ENCODE results near the gene CHEK1. TPM values are rescaled to one million over a fixed set of nuclear protein-coding genes. Genes with fewer than 3 reads are reported as not detected.
"Not testable (repeated sequence)": the region's sequence is repeated elsewhere in the genome, so short reads cannot be mapped to it uniquely, and the experiment has no call there.

CHEK1 gene
- total RNA-seq = 10 to 100 TPM in 1 of 5 experiments, 1 to 10 TPM in 4; 2.2 to 62.6 (median 7.5) TPM
- 1 to 10 TPM; 1.2 to 1.7 TPM for polyA plus RNA-seq
- 3.5 reads per million, percentile 18 among the genes with 10 or more reads in this experiment for total RNA-seq

DNA sequence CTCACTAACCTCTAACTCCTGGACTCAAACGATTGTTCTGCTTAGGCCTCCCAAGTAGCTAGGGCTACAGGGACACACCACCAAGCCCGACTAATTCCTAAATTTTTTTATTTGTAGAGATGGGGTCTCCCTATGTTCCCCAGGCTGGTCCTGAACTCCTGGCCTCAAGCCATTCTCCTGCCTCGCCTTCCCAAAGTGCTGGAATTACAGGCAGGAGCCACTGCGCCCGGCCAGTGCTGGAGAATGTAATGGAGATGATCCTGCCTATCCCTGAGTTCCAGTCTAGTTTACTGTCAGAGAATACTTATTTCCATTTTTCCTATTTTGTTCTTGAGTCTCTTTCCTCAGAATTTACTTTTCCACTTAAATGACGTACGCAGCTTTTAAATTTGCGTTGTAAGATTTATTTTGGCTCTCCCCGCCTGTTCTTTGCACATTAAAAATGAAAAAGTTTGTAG lies at the start of gene CHEK1:
TSS of gene CHEK1 (plus strand) at position 408 of the 458 bp plus-strand sequence. CDS start 1,606 bp downstream, outside the sequence.
- Histone ChIP-seq H3K27ac (ENCODE audit: low read depth, low read length) (peak within 1 kb of the TSS; percentile 96), H3K36me3 (ENCODE audit: control insufficient read depth in 2 of 3, insufficient read depth in 3 of 3, low read length in 3 of 3) (peaks cover 3 to 29% (median 11%) of the 10 kb centered on the region in 3 experiments), H3K4me3 (ENCODE audit: low read length) (peak within 1 kb of the TSS; percentile 91), H3K4me1 (ENCODE audit: control insufficient read depth in 2 of 2, insufficient read depth in 2 of 2, low read length in 2 of 2) (peaks cover 0 to 5% of the 10 kb centered on the region in 2 donors), H3K27me3 (ENCODE audit: control insufficient read depth in 2 of 2, insufficient read depth in 2 of 2, low read length in 2 of 2) (no peaks in the 10 kb centered on the region), H3K9me3 (ENCODE audit: control insufficient read depth in 2 of 3, low read length in 3 of 3) (no peaks in the 10 kb centered on the region)
- CTCF ChIA-PET = no interaction called here
- peaks cover 13 to 42% (median 15%) of the 10 kb centered on the region in 7 donors for H3K4me1 Mint-ChIP-seq
- H3K4me3 Mint-ChIP-seq = peak within 1 kb of the TSS; percentile 82 to 99 (median 98)
- no peaks in the 10 kb centered on the region for H3K9me3 Mint-ChIP-seq
- no peaks in the 10 kb centered on the region for H3K27me3 Mint-ChIP-seq
- DNase-seq (no peak), ATAC-seq (no peak)
- peaks cover under 1 to 16% (median 6%) of the 10 kb centered on the region in 5 donors for H3K36me3 Mint-ChIP-seq
- POLR2A ChIA-PET = interaction anchor here (0.7 to 5.5 kb wide), 10 partner anchors 8 to 679 kb away, joined by 3 to 46 read pairs (median 4); partner anchors contain the start of genes DCPS, EI24, FOXRED1 and HYLS1
- intact Hi-C loops (cut with micrococcal nuclease) = loop anchor here (1.0 to 2.0 kb wide), 8 partner anchors 32 to 644 kb away; partner anchors contain the start of genes EI24 (in 2 of the 2), STT3A (in 2 of the 2), CDON (in 1 of the 2) and FAM118B (in 1 of the 2)
- H3K27ac Mint-ChIP-seq = peak within 1 kb of the TSS; percentile 64 to 99 (median 98)

DNA sequence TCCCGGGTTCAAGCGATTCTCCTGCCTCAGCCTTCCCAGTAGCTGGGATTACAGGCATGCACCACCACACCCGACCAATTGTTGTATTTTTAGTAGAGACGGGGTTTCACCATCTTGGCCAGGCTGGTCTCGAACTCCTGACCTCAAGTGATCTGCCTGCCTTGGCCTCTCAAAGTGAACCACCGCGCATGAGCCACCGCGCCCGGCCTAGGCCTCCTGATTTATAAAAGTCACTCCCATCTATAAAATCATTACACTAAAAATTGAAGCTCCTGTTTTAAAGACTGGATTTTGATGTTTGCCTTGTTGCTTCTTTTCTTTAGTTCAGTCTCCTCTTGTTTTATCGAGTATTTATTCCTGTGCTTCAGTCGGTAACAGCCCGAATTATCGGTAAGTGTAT lies 47.8 kb upstream of the CHEK1 start:
- POLR2A ChIA-PET = interaction anchor here (0.5 to 3.7 kb wide), 2 partner anchors 7 to 759 kb away, joined by 3 to 12 read pairs; partner anchors contain the start of gene EI24
- H3K9me3 ChIP-seq (ENCODE audit: control insufficient read depth in 2 of 3, low read length in 3 of 3); H3K27ac ChIP-seq (ENCODE audit: low read depth, low read length); H3K27me3 ChIP-seq (ENCODE audit: control insufficient read depth in 2 of 2, insufficient read depth in 2 of 2, low read length in 2 of 2); H3K4me1 ChIP-seq (ENCODE audit: control insufficient read depth in 2 of 2, insufficient read depth in 2 of 2, low read length in 2 of 2); CTCF ChIA-PET; H3K4me3 Mint-ChIP-seq; H3K27ac Mint-ChIP-seq; intact Hi-C loops (cut with micrococcal nuclease); ATAC-seq; DNase-seq; H3K27me3 Mint-ChIP-seq; H3K9me3 Mint-ChIP-seq; H3K4me3 ChIP-seq (ENCODE audit: low read length): not testable (repeated sequence)
- peaks cover 19 to 86% (median 31%) of the 10 kb centered on the region in 3 experiments for H3K36me3 ChIP-seq (ENCODE audit: control insufficient read depth in 2 of 3, insufficient read depth in 3 of 3, low read length in 3 of 3)
- H3K4me1 Mint-ChIP-seq = peaks cover 0 to 17% (median 6%) of the 10 kb centered on the region in 7 donors
- peaks cover 13 to 48% (median 40%) of the 10 kb centered on the region in 5 donors for H3K36me3 Mint-ChIP-seq

DNA sequence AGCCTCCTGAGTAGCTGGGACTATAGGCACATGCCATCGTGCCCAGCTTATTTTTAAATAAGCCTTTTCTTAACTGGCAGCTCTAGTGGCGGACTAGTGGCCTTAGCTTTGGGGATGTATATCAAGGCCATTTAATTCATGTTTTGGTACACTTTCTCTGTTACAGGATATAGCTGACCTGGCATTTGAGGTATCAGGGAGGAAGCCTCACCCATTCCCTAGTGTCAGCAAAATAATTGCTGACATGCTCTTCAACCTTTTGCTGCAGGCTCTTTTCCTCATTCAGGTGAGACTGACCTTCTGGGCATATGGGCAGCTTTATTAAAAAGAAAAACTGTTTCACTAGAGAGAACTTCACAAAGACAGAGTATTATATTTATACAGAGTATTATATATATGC lies 46.2 kb upstream of the CHEK1 start:
- no peaks in the 10 kb centered on the region for H3K4me1 ChIP-seq (ENCODE audit: control insufficient read depth in 2 of 2, insufficient read depth in 2 of 2, low read length in 2 of 2)
- intact Hi-C loops (cut with micrococcal nuclease) = no loop called here
- CTCF ChIA-PET = no interaction called here
- no peaks in the 10 kb centered on the region for H3K9me3 ChIP-seq (ENCODE audit: control insufficient read depth in 2 of 3, low read length in 3 of 3)
- no peak overlapping the region for H3K27ac Mint-ChIP-seq
- DNase-seq (no peak), ATAC-seq (no peak)
- H3K36me3 Mint-ChIP-seq = peaks cover 13 to 51% (median 43%) of the 10 kb centered on the region in 5 donors
- H3K27me3 ChIP-seq (ENCODE audit: control insufficient read depth in 2 of 2, insufficient read depth in 2 of 2, low read length in 2 of 2) = no peaks in the 10 kb centered on the region
- no peak overlapping the region for H3K4me3 ChIP-seq (ENCODE audit: low read length)
- H3K9me3 Mint-ChIP-seq = no peaks in the 10 kb centered on the region
- POLR2A ChIA-PET = interaction anchor here (3.0 to 3.7 kb wide), 2 partner anchors 9 to 14 kb away, joined by 9 to 12 read pairs; partner anchors contain the start of genes EI24 and STT3A
- H3K27ac ChIP-seq (ENCODE audit: low read depth, low read length) = no peak overlapping the region
- no peak overlapping the region for H3K4me3 Mint-ChIP-seq
- peaks cover 0 to 7% (median 2%) of the 10 kb centered on the region in 7 donors for H3K4me1 Mint-ChIP-seq
- H3K36me3 ChIP-seq (ENCODE audit: control insufficient read depth in 2 of 3, insufficient read depth in 3 of 3, low read length in 3 of 3) = peaks cover 22 to 94% (median 37%) of the 10 kb centered on the region in 3 experiments
- no peaks in the 10 kb centered on the region for H3K27me3 Mint-ChIP-seq

DNA sequence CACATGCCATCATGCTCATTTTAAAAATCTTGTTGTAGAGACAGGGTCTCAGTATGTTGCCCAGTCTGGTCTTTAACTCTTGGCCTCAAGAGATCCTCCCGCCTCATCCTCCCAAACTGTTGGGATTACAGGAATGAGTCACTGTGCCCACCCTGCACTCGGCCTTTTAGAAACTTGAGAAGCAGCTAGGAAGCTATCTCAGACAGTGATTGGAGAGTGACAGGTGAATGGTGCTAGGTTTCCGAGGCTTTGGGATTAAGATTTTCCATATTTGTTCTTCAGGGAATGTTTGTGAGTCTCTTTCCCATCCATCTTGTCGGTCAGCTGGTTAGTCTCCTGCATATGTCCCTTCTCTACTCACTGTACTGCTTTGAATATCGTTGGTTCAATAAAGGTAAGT lies 45.2 kb upstream of the CHEK1 start:
- H3K36me3 ChIP-seq (ENCODE audit: control insufficient read depth in 2 of 3, insufficient read depth in 3 of 3, low read length in 3 of 3) = peaks cover 22 to 90% (median 29%) of the 10 kb centered on the region in 3 experiments
- H3K27ac Mint-ChIP-seq = peak overlapping the region in 1 of 9 donors; percentile 65
- intact Hi-C loops (cut with micrococcal nuclease) = no loop called here
- no peaks in the 10 kb centered on the region for H3K27me3 Mint-ChIP-seq
- H3K36me3 Mint-ChIP-seq = peaks cover 13 to 53% (median 52%) of the 10 kb centered on the region in 5 donors
- H3K27ac ChIP-seq (ENCODE audit: low read depth, low read length) = no peak overlapping the region
- POLR2A ChIA-PET = interaction anchor here (3.0 to 3.7 kb wide), 2 partner anchors 10 to 13 kb away, joined by 9 to 12 read pairs; partner anchors contain the start of genes EI24 and STT3A
- CTCF ChIA-PET = no interaction called here
- no peak overlapping the region for H3K4me3 ChIP-seq (ENCODE audit: low read length)
- H3K4me3 Mint-ChIP-seq = no peak overlapping the region
- DNase-seq (no peak), ATAC-seq (no peak)
- H3K27me3 ChIP-seq (ENCODE audit: control insufficient read depth in 2 of 2, insufficient read depth in 2 of 2, low read length in 2 of 2) = no peaks in the 10 kb centered on the region
- no peaks in the 10 kb centered on the region for H3K9me3 ChIP-seq (ENCODE audit: control insufficient read depth in 2 of 3, low read length in 3 of 3)
- no peaks in the 10 kb centered on the region for H3K4me1 ChIP-seq (ENCODE audit: control insufficient read depth in 2 of 2, insufficient read depth in 2 of 2, low read length in 2 of 2)
- no peaks in the 10 kb centered on the region for H3K9me3 Mint-ChIP-seq
- peaks cover 0 to 6% (median 0%) of the 10 kb centered on the region in 7 donors for H3K4me1 Mint-ChIP-seq

DNA sequence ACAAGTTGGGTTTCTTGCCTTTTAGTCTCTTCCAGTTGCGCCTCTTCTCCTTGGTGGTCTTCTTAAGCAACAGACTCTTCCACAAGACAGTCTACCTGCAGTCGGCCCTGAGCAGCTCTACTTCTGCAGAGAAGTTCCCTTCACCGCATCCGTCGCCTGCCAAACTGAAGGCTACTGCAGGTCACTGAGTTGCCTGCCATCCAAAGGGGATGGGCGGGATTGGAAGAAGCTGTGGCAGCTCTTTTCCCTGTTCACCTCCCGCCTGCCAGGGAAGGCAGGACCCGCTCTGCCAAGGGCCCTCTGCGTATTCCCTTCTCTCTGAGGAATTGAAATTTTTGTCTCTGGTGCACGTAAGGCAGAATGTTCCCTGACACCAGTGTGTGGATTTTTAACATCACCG lies 41.5 kb upstream of the CHEK1 start:
- ATAC-seq (no peak), DNase-seq (no peak)
- intact Hi-C loops (cut with micrococcal nuclease) = no loop called here
- no peaks in the 10 kb centered on the region for H3K9me3 ChIP-seq (ENCODE audit: control insufficient read depth in 2 of 3, low read length in 3 of 3)
- no peaks in the 10 kb centered on the region for H3K9me3 Mint-ChIP-seq
- H3K4me3 ChIP-seq (ENCODE audit: low read length) = no peak overlapping the region
- no peaks in the 10 kb centered on the region for H3K27me3 Mint-ChIP-seq
- H3K36me3 Mint-ChIP-seq = peaks cover 4 to 36% (median 30%) of the 10 kb centered on the region in 5 donors
- no peak overlapping the region for H3K27ac Mint-ChIP-seq
- ChIA-PET CTCF (no interaction called here), POLR2A (interaction anchor here (1.1 to 3.3 kb wide), 3 partner anchors 9 to 43 kb away, joined by 3 to 11 read pairs (median 6); partner anchors contain the start of genes EI24 and STT3A)
- H3K27ac ChIP-seq (ENCODE audit: low read depth, low read length) = no peak overlapping the region
- no peak overlapping the region for H3K4me3 Mint-ChIP-seq
- no peaks in the 10 kb centered on the region for H3K27me3 ChIP-seq (ENCODE audit: control insufficient read depth in 2 of 2, insufficient read depth in 2 of 2, low read length in 2 of 2)
- H3K36me3 ChIP-seq (ENCODE audit: control insufficient read depth in 2 of 3, insufficient read depth in 3 of 3, low read length in 3 of 3) = peaks cover 17 to 54% (median 21%) of the 10 kb centered on the region in 3 experiments
- no peaks in the 10 kb centered on the region for H3K4me1 ChIP-seq (ENCODE audit: control insufficient read depth in 2 of 2, insufficient read depth in 2 of 2, low read length in 2 of 2)
- H3K4me1 Mint-ChIP-seq = peaks cover 0 to 4% (median 0%) of the 10 kb centered on the region in 7 donors

DNA sequence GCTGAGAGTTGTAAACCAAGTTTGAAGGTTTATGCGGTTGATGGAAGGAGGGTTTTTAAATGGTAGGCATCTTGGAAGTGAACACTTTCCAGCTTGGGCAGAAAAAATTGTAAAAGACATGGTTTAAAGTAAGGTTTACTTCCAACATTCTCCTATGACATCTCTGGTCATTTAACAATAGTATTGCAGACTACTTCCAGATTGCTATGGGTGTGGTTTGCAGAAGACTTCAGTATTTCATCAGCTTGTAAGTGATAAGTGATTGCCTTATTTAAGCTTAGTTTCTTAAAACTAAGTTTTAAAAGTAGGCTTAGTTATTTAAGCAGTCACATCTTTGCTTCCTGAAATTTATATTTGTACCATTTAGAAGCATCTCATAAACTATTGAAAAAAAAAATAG lies 39.5 kb upstream of the CHEK1 start:
- ChIA-PET POLR2A (interaction anchor here (0.7 to 1.0 kb wide), 2 partner anchors 15 to 697 kb away, joined by 4 to 5 read pairs; no protein-coding TSS in a partner anchor), CTCF (no interaction called here)
- peaks cover 0 to 4% (median 0%) of the 10 kb centered on the region in 7 donors for H3K4me1 Mint-ChIP-seq
- Histone ChIP-seq H3K27ac (ENCODE audit: low read depth, low read length) (no peak overlapping the region), H3K36me3 (ENCODE audit: control insufficient read depth in 2 of 3, insufficient read depth in 3 of 3, low read length in 3 of 3) (peaks cover 4 to 36% (median 6%) of the 10 kb centered on the region in 3 experiments), H3K27me3 (ENCODE audit: control insufficient read depth in 2 of 2, insufficient read depth in 2 of 2, low read length in 2 of 2) (no peaks in the 10 kb centered on the region), H3K4me3 (ENCODE audit: low read length) (no peak overlapping the region), H3K4me1 (ENCODE audit: control insufficient read depth in 2 of 2, insufficient read depth in 2 of 2, low read length in 2 of 2) (no peaks in the 10 kb centered on the region), H3K9me3 (ENCODE audit: control insufficient read depth in 2 of 3, low read length in 3 of 3) (no peaks in the 10 kb centered on the region)
- H3K9me3 Mint-ChIP-seq = no peaks in the 10 kb centered on the region
- no peaks in the 10 kb centered on the region for H3K27me3 Mint-ChIP-seq
- DNase-seq (no peak), ATAC-seq (no peak)
- peaks cover 0 to 27% (median 20%) of the 10 kb centered on the region in 5 donors for H3K36me3 Mint-ChIP-seq
- H3K27ac Mint-ChIP-seq = no peak overlapping the region
- H3K4me3 Mint-ChIP-seq = no peak overlapping the region
- intact Hi-C loops (cut with micrococcal nuclease) = no loop called here
